Putamen (tissue), 1 donor: ENCODE data around the gene SH3YL1.

Experiments used
- DNase-seq: peaks from one replicate; pipeline ENCODE4 v3.0.0-alpha.2; 2016; ENCODE audit warnings: low spot score

Gene SH3YL1

GRCh38 chr2:282371-283263 is 18.8 kb upstream of the SH3YL1 start:
- no peak for DNase-seq

GRCh38 chr2:281381-281780 is 17.5 kb upstream of the SH3YL1 start:
- DNase-seq, result no peak

DNA sequence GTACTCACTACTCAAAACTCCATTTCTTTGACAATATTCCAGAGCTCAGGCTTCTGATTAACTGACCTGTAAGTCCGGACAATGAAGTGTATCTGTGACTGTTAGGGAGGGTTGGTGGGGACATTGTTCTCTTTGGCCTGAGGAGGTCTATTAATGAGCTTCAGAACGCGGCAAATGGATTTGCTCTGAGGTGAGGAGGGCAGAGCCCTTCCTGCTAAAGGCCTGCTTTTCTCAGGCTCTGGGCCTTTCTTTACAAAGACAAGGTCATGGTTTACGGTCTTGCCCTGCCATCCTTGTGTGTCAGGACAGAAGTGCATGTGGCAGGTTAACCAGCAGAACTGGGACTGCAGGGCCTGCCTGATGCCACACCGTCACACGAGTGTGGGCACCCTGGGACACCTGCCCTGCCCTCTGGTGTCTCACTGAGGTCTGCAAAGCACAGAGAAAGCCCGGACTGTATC is 16.8 kb upstream of the SH3YL1 start:
- DNase-seq, result no peak

DNA sequence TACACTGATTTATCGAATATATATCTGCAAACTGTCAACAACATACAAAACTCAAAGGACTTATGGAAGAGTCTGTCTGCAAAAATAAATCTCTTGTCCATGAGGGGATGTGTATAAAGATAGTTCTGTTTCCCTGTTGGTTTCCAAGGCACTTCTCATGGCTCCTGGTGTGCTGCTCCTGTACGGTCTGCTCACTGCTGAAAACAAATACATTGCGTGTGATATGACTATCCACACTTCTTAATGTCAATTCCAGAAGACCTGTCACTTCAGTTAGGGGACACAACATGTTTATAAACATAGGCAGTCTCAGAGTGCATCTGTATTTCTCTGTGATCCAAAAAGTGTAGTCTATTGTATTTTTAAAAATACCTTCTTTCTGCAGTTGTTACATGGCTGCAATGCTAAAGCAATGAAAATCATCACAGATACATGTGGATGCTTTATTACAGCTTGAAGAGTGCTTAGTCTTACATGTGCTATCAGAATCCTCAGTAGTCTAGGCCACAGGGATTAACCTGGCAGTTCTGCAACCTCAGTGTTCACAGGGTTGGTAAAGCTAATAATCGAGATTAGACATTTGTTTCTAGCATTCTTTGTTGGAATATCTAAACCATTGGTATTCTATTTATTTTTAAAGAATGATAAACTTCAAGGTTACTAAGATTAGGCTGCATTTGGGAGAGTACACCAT is 16.3 kb upstream of the SH3YL1 start:
- no peak for DNase-seq

- no peak for DNase-seq
Measured at GRCh38 chr2:279366-279765, 15.5 kb upstream of the SH3YL1 start.

DNA sequence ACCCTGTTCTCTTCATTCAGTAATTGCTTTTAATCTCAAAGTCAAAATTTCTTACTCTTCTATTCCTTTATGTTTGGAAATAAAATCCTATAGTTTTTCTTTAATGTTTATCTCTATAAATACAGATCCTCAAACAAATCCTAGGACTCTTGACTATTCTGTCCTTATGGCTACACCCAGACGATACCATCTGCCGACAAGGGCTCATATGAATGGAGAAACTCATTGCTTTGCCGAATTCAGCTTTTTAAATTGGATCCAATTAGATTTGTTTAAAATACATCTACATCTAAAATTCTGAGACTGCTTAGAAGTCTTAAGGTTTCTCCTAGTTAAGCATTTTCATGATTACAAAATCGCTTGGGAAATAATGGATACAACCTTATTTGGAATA is 15.1 kb upstream of the SH3YL1 start:
- DNase-seq, result no peak

DNA sequence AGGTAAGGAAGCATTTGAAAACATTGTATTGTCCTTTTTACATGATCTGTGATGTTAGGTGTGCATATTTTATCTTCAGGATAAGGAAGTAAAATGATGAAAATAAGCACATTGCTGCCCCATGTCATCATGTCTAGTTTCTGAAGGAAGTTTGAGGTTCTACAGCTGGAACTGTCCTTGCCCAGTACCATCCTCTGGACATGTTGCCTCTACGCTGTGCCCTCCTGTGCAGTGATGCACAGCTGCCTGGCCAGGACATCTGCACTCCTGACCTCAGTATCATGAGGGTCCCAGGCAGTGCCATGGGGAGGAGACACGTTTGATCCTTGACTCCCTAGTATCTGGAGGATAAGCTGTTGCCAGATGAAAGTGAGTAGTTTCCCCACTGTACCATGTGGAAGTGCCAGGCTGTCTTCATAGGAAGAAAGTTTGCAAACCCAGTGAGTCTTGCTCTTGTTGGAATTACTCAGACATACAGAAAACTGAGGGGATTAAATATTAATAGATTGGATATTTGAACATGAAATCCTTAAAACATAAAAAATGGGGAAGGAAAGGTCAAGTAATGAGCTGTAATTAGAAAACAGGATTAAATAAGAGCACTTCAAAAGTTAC is 14.6 kb upstream of the SH3YL1 start:
- DNase-seq, result no peak

DNA sequence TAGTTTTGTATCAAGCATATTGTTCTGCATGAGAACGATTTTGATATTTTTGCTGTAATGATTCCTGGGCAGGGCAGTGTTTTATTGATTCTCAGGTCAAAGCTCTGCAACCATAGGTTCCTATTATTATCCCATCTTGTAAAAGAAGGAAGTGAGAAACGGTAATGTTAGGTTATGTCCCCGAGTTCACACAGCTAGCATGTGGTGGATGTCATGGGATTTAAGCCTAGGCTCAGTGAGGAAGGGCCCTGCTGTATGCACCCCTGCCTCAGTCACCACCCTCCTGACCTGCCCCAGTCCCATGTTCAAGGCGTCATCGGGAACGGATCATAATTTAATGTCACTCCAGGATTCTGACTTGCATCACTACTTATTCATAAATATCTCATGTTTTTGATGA is 11.6 kb upstream of the SH3YL1 start:
- DNase-seq, result no peak

DNA sequence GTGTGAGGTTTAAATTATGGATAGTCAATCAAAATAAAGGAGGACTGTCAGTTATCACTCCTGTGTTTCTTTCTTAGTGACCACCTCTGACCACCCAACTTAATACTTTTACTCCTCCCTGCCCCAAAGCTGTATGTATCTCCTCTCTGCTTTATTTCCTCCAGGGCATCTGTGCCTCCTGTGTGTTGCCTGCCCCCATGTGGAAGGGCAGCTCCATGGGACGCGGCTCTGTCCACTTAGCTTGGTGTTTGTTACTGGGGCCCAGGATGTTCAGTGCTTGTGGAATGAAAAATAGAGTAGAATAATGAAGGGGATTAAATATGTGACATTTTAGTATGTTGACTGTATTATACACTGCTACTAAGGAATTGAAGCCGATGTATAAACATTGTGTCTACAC is 10.7 kb upstream of the SH3YL1 start:
- no peak for DNase-seq

- DNase-seq, result no peak
Measured at GRCh38 chr2:273333-273732, 9.5 kb upstream of the SH3YL1 start.

DNA sequence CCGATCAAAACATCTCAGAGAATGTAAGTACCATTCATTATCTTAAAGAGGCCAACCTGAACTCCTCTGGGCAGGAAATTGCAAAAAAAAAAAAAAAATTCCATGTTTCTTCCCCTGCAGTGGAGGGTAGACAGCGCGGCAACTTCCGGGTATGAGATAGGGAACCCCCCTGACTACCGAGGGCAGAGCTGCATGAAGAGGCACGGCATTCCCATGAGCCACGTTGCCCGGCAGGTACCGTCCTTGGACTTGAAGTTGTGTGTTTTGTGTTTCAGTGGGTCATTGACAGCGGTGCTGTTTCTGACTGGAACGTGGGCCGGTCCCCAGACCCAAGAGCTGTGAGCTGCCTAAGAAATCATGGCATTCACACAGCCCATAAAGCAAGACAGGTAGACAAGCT is 8.1 kb upstream of the SH3YL1 start:
- no peak for DNase-seq

DNA sequence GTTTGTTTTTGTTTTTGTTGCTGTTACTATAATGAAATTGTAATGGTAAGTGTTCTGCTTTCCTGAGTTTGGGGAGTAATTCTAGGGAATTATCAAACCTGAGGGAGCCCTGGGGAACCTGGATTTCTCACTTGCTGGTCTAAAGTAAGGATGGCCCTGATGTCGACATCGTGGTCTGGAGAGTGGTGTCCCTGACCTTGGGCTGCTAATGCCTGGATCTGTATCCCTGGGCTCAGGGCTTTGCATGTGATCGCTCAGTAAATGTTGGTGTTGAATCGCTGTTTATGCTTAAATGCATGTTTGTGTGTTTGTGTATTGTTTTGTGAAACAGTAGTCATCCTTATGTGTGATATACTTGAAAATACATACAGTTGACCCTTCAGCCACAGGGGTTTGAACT is 7.0 kb upstream of the SH3YL1 start:
- DNase-seq, result no peak

DNA sequence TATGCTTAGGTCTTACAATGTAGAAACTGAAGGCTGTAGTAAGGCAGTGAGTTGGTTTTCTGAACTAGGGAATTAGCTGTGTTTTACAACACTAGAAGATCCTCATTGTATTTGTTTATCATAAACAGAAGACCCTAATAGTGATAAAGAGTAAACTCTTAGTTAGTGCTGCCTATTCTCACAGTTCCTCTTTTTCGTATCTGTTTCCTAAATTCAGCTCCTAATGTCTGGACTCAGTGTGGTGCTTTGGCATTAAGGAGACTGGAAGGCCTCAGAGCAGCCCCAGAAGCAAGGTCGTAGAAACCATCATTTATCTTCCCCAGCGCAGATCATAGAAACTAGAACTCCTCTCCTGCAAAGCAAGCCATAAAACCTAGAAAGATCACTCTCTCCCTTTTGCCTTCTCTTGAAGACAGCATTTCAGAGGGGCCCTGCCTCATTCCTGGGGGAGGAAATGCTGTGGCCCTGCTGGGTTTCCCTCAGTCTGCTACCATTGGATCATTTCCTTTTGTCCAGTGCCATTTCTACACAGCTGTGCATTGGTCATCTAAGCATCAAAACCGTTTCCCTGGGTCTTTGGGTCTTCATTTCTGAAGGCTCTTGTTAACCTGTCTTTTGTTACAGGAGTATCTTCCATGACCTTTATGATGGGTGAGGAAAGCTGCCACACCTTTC is 5.7 kb upstream of the SH3YL1 start:
- DNase-seq, result no peak

GRCh38 chr2:268323-268722 is 4.5 kb upstream of the SH3YL1 start:
- no peak for DNase-seq

- DNase-seq, result peak; percentile 92
Measured at GRCh38 chr2:264493-265468, 949 bp upstream of the SH3YL1 start, which contains the start of gene ACP1. Gene ACP1 (plus strand): TSS chr2:264947. CDS start chr2:264965, 18 bp downstream.

- DNase-seq, result no peak
Measured at GRCh38 chr2:263022-263738, 652 bp downstream of the SH3YL1 start.

- DNase-seq, result no peak
Measured at GRCh38 chr2:262117-262516, 1.7 kb downstream of the SH3YL1 start.

- no peak for DNase-seq
Measured at GRCh38 chr2:260507-261161, 3.2 kb downstream of the SH3YL1 start.

DNA sequence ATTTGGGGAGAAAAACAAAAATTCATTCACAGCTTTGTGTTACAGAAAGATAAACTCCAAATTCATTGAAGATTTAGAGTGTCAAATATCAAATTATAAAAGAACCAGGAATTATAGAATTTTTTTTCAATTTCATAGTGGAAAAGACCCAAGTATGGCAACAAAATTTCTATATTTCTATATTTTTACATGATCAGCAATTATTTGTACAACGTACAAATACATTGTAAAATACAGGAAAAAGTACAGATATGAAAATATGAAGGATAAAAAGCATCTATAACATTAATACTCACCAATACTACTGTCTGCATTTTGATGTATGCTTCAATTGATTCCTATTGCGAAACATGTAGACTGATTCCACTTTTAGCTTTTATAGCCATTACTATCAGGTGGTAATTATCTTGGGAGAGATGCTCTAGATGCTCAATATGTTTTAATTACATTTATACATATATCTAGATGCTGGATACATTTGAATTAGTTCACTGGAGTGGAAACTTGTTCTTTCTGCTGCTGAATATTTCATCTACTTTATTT is 4.0 kb downstream of the SH3YL1 start:
- no peak for DNase-seq

DNA sequence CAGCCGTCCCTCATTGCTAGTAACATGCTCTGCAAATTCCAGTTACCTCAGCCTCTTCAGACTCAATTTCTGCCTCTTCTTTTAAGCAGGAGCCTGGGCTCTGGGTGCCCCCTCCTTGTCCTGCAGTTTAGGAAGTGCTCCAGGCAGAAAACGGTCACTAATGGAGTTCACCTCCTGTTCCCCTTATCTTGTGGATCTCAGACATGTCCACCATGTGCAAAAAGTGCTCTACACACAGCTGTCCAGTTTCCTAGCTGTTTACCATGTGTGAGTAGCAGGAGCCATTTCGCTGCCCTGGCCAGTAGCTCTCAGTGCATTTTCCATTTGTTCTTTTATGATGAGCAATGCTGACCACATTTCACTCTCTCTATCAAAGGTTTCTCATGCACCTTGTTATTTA is 4.9 kb downstream of the SH3YL1 start:
- DNase-seq, result no peak
